H1 (cell line): ENCODE data around the gene COBLL1. TPM values are rescaled to one million over a fixed set of nuclear protein-coding genes. Genes with fewer than 3 reads are reported as not detected.

Experiments used
- CTCF ChIA-PET: fragments of 300-600 bp; sonication (Branson Sonifier 250); formaldehyde crosslinking; loops from one replicate; lab custom pipeline; 2021; ENCODE audit not compliant: partially characterized antibody; lab: Charles Lee
- POLR2A ChIA-PET: fragments of 300-600 bp; sonication (Branson Sonifier 250); formaldehyde crosslinking; loops from one replicate; lab custom pipeline; 2021; ENCODE audit warnings: inconsistent platforms; ENCODE audit not compliant: partially characterized antibody; lab: Charles Lee
- DNase-seq, 2 experiments: peaks; one replicate each; pipeline versions ENCODE4 v3.0.0 to v3.0.0-alpha.2; 2010 to 2022; ENCODE audit warnings: low spot score in 2 of 2, low read depth in 1 of 2, mixed read lengths in 1 of 2
- FAIRE-seq: peaks from 2 replicates; lab custom pipeline; 2011; peaks lifted over from hg19 to GRCh38; lab: Jason Lieb, UNC
- H2AFZ ChIP-seq: 2 replicates; pipeline ENCODE4 v1.8.1; 2012; ENCODE audit warnings: low read length, inconsistent platforms
- H2AK5ac ChIP-seq: 2 replicates; pipeline ENCODE4 v1.6.1; 2013; ENCODE audit warnings: low read depth, low read length
- H2BK120ac ChIP-seq: replicated peaks from 2 replicates; pipeline ENCODE3; 2013; ENCODE audit warnings: low read depth, low read length, inconsistent platforms
- H2BK12ac ChIP-seq: 2 replicates; pipeline ENCODE4 v1.6.1; 2013; ENCODE audit warnings: low read depth, low read length
- H2BK15ac ChIP-seq: 2 replicates; pipeline ENCODE4 v1.6.1; 2013; ENCODE audit warnings: low read length
- H2BK20ac ChIP-seq: 2 replicates; pipeline ENCODE4 v1.6.1; 2013; ENCODE audit warnings: low read length
- H2BK5ac ChIP-seq: 2 replicates; pipeline ENCODE4 v1.6.1; 2013; ENCODE audit warnings: low read depth, low read length
- H3K14ac ChIP-seq: 2 replicates; pipeline ENCODE4 v1.6.1; 2013; ENCODE audit warnings: inconsistent platforms; ENCODE audit not compliant: insufficient read length
- H3K18ac ChIP-seq: 2 replicates; pipeline ENCODE4 v1.6.1; 2013; ENCODE audit warnings: low read length; ENCODE audit errors: extremely low read depth
- H3K23ac ChIP-seq: 2 replicates; pipeline ENCODE4 v1.6.1; 2013; ENCODE audit warnings: inconsistent platforms; ENCODE audit not compliant: insufficient read length
- H3K23me2 ChIP-seq: 2 replicates; pipeline ENCODE4 v1.6.1; 2013; ENCODE audit warnings: low read depth, low read length
- H3K27ac ChIP-seq: 2 replicates; pipeline ENCODE4 v1.6.1; 2011; ENCODE audit warnings: low read depth, low read length, inconsistent platforms
- H3K27me3 ChIP-seq, 4 experiments: replicated peaks in 1 of 4; 1 replicate in 1 of 4; 2 replicates in 3 of 4; pipeline versions ENCODE4 v1.6.1 to v1.8.1; 2011 to 2013; ENCODE audit warnings: low read length in 3 of 4, mild to moderate bottlenecking in 3 of 4, inconsistent platforms in 2 of 4, mixed read lengths in 2 of 4, moderate library complexity in 1 of 4; ENCODE audit not compliant: control insufficient read depth in 3 of 4, insufficient read depth in 3 of 4; ENCODE audit errors: extremely low read depth in 1 of 4
- H3K36me3 ChIP-seq, 4 experiments: 2 replicates each; pipeline versions ENCODE4 v1.6.1 to v1.8.1; 2011 to 2013; ENCODE audit warnings: mild to moderate bottlenecking in 4 of 4, low read length in 3 of 4, moderate library complexity in 2 of 4, control low read depth in 1 of 4, inconsistent platforms in 1 of 4; ENCODE audit not compliant: insufficient read depth in 4 of 4, control insufficient read depth in 2 of 4
- H3K4ac ChIP-seq: replicated peaks from 2 replicates; pipeline ENCODE3; 2013; ENCODE audit warnings: low read length, low read depth, mixed read lengths, inconsistent platforms; ENCODE audit not compliant: insufficient read length
- H3K4me1 ChIP-seq, 4 experiments: replicated peaks in 1 of 4; 1 replicate in 1 of 4; 2 replicates in 3 of 4; pipeline versions ENCODE4 v1.6.1 to v1.8.1; 2011 to 2013; ENCODE audit warnings: low read length in 3 of 4, inconsistent platforms in 2 of 4, mixed read lengths in 1 of 4; ENCODE audit not compliant: insufficient read depth in 4 of 4, control insufficient read depth in 3 of 4
- H3K4me2 ChIP-seq, 2 experiments: 2 replicates each; pipeline versions ENCODE4 v1.6.1 to v1.8.1; 2011 to 2013; ENCODE audit warnings: low read depth in 2 of 2, low read length in 2 of 2, control low read depth in 1 of 2, inconsistent platforms in 1 of 2, mild to moderate bottlenecking in 1 of 2; ENCODE audit not compliant: insufficient read depth in 1 of 2
- H3K4me3 ChIP-seq, 4 experiments: fragments of 200-600, 300-600 bp in 1 of 4; sonication (generic), shearing (Covaris generic), sonication (Bioruptor Twin) in 1 of 4; 2 replicates each; pipeline versions ENCODE4 v1.5.1 to v1.8.1; 2011 to 2016; ENCODE audit warnings: low read length in 4 of 4, low read depth in 3 of 4, control low read depth in 2 of 4, inconsistent platforms in 2 of 4, mild to moderate bottlenecking in 2 of 4, mixed read lengths in 1 of 4, moderate library complexity in 1 of 4; ENCODE audit not compliant: insufficient read depth in 2 of 4; ENCODE audit errors: extremely low read depth in 1 of 4
- H3K56ac ChIP-seq: replicated peaks from 2 replicates; pipeline ENCODE3; 2013; ENCODE audit warnings: low read depth, mild to moderate bottlenecking, mixed read lengths, low read length, inconsistent platforms; ENCODE audit not compliant: insufficient read length
- H3K79me1 ChIP-seq: 2 replicates; pipeline ENCODE4 v1.6.1; 2013; ENCODE audit warnings: low read depth, low read length, control low read depth
- H3K79me2 ChIP-seq, 2 experiments: 2 replicates each; pipeline versions ENCODE4 v1.6.1 to v1.8.1; 2012 to 2013; ENCODE audit warnings: low read length in 2 of 2, mild to moderate bottlenecking in 2 of 2, inconsistent platforms in 1 of 2; ENCODE audit not compliant: insufficient read depth in 2 of 2, control insufficient read depth in 1 of 2
- H3K9ac ChIP-seq, 4 experiments: replicated peaks in 1 of 4; 1 replicate in 1 of 4; 2 replicates in 3 of 4; pipeline versions ENCODE4 v1.6.1 to v1.8.1; 2011 to 2013; ENCODE audit warnings: low read depth in 3 of 4, low read length in 3 of 4, control low read depth in 2 of 4, mild to moderate bottlenecking in 2 of 4, moderate library complexity in 2 of 4, inconsistent platforms in 1 of 4; ENCODE audit errors: extremely low read depth in 1 of 4
- H3K9me3 ChIP-seq, 2 experiments: 2 replicates each; pipeline versions ENCODE4 v1.6.1 to v1.8.1; 2012 to 2013; ENCODE audit warnings: mild to moderate bottlenecking in 2 of 2, moderate library complexity in 2 of 2, control low read depth in 1 of 2, inconsistent platforms in 1 of 2, low read depth in 1 of 2, low read length in 1 of 2, mixed read lengths in 1 of 2; ENCODE audit not compliant: insufficient read depth in 2 of 2
- H4K20me1 ChIP-seq, 2 experiments: replicated peaks in 1 of 2; 2 replicates each; pipeline versions ENCODE3 to v1.8.1; 2011 to 2013; ENCODE audit warnings: inconsistent platforms in 2 of 2, low read length in 2 of 2, mild to moderate bottlenecking in 1 of 2; ENCODE audit not compliant: insufficient read depth in 2 of 2, control insufficient read depth in 1 of 2
- H4K5ac ChIP-seq: 2 replicates; pipeline ENCODE4 v1.6.1; 2013; ENCODE audit warnings: low read length, low read depth, mixed read lengths, inconsistent platforms; ENCODE audit not compliant: insufficient read length
- H4K8ac ChIP-seq: 2 replicates; pipeline ENCODE4 v1.8.0; 2013; ENCODE audit warnings: mild to moderate bottlenecking, moderate library complexity, low read length, inconsistent platforms; ENCODE audit not compliant: insufficient read depth; ENCODE audit errors: extremely low read depth
- H4K91ac ChIP-seq: replicated peaks from 2 replicates; pipeline ENCODE3; 2013; ENCODE audit warnings: low read length, mixed read lengths, inconsistent platforms; ENCODE audit not compliant: insufficient read length
- BACH1 ChIP-seq: IDR thresholded peaks from 2 replicates; pipeline ENCODE4 v1.6.1; 2012; ENCODE audit warnings: low read length, improper control_type of control experiment
- MAFK ChIP-seq: IDR thresholded peaks from 2 replicates; pipeline ENCODE4 v1.6.1; 2012; ENCODE audit warnings: low read depth, mild to moderate bottlenecking, improper control_type of control experiment, low read length
- POU5F1 ChIP-seq: IDR thresholded peaks from 2 replicates; pipeline ENCODE4 v1.6.1; 2011; ENCODE audit warnings: low read depth, mild to moderate bottlenecking, low read length, moderate library complexity
- TEAD4 ChIP-seq: IDR thresholded peaks from 2 replicates; pipeline ENCODE4 v1.6.1; 2012; ENCODE audit warnings: low read depth, low read length, inconsistent platforms, mixed read lengths
- USF2 ChIP-seq: IDR thresholded peaks from 2 replicates; pipeline ENCODE4 v1.6.1; 2011; ENCODE audit warnings: low read length, improper control_type of control experiment
- WGBS, 2 experiments: shearing (Covaris generic) in 1 of 2; methylation state at CpG; one replicate each; pipeline versions ENCODE4 v1.1.6 to v1.1.7; 2013 to 2015; ENCODE audit warnings: low lambda C conversion rate in 2 of 2, mixed read lengths in 2 of 2, inconsistent platforms in 1 of 2, low coverage in 1 of 2, missing lambda C conversion rate in 1 of 2; ENCODE audit not compliant: insufficient replicate concordance in 2 of 2, insufficient coverage in 1 of 2, insufficient read length in 1 of 2; ENCODE audit errors: extremely low coverage in 1 of 2, missing lambda C conversion rate in 1 of 2; 5-methylcytosine and 5-hydroxymethylcytosine counted together
- polyA plus RNA-seq, 7 experiments: library from polyadenylated mRNA; depleted of rRNA in 3 of 7; stranded (reverse) in 5 of 7; unstranded in 2 of 7; fragments of >200 nt in 5 of 7; fragments of 200-250 nt in 2 of 7; gene quantifications; 1 replicate in 5 of 7; 2 replicates in 1 of 7; 4 replicates in 1 of 7; pipeline versions ENCODE4 v1.2.1 to v1.2.3, GENCODE V29; 2011 to 2013; ENCODE audit warnings: missing spikeins in 2 of 7, mixed read lengths in 2 of 7
- total RNA-seq: library from RNA; stranded (reverse); fragmentation: NEBNext Ultra II Directional; extraction: Animal tissue kit (Norgen Biotek cat#: 25700); gene quantifications from 2 replicates; pipeline ENCODE4 v1.2.1, GENCODE V29; 2021

Gene COBLL1
- total and polyA plus RNA-seq, 2 of the 8 experiments (the other 6 are each of a cell fraction or from before 2014, with no cell fraction given), result 2.2 to 6.2 TPM

- Histone ChIP-seq H3K4me3 (no peak overlapping the region), H3K4me2 (no peak overlapping the region), H4K20me1 (peaks cover 0 to 3% of the 10 kb centered on the region in 2 experiments), H2BK15ac (no peak overlapping the region), H3K4ac (no peak overlapping the region), H3K27ac (no peak overlapping the region), H3K79me2 (no peaks in the 10 kb centered on the region), H3K56ac (no peak overlapping the region), H2BK12ac (no peak overlapping the region), H3K18ac (no peak overlapping the region), H4K91ac (no peak overlapping the region), H3K27me3 (peaks cover 0 to 6% (median 0%) of the 10 kb centered on the region in 4 experiments; a peak in 1 of 7 replicates), H3K36me3 (no peaks in the 10 kb centered on the region), H3K4me1 (peaks cover 0 to 3% (median 0%) of the 10 kb centered on the region in 4 experiments; a peak in 1 of 7 replicates), H2AK5ac (no peak overlapping the region), H2AFZ (no peak overlapping the region), H3K23ac (no peak overlapping the region), H3K79me1 (no peaks in the 10 kb centered on the region), H3K9ac (no peak overlapping the region), H2BK20ac (no peak overlapping the region), H2BK120ac (no peak overlapping the region), H3K14ac (no peak overlapping the region), H2BK5ac (no peak overlapping the region), H4K5ac (no peak overlapping the region), H4K8ac (no peak overlapping the region), H3K9me3 (no peaks in the 10 kb centered on the region), H3K23me2 (peaks cover 10% of the 10 kb centered on the region; the same call in 1 of the 2 replicates)
- WGBS, 2 experiments, result 82% methylated on average over 3 of the region's 3 CpGs; no CpG with 5 or more reads in 1 of the 2 experiments
- DNase-seq (no peak), FAIRE-seq (no peak)
- CTCF ChIA-PET, result no interaction called here
- TF ChIP-seq TEAD4 (no peak), USF2 (no peak), POU5F1 (no peak), MAFK (no peak), BACH1 (no peak)
- POLR2A ChIA-PET, result no interaction called here
Measured at GRCh38 chr2:164837807-164838206, 3.8 kb downstream of the COBLL1 start.
